ENCODE measurements around the gene DCUN1D2.

The DCUN1D2 gene

DNA sequence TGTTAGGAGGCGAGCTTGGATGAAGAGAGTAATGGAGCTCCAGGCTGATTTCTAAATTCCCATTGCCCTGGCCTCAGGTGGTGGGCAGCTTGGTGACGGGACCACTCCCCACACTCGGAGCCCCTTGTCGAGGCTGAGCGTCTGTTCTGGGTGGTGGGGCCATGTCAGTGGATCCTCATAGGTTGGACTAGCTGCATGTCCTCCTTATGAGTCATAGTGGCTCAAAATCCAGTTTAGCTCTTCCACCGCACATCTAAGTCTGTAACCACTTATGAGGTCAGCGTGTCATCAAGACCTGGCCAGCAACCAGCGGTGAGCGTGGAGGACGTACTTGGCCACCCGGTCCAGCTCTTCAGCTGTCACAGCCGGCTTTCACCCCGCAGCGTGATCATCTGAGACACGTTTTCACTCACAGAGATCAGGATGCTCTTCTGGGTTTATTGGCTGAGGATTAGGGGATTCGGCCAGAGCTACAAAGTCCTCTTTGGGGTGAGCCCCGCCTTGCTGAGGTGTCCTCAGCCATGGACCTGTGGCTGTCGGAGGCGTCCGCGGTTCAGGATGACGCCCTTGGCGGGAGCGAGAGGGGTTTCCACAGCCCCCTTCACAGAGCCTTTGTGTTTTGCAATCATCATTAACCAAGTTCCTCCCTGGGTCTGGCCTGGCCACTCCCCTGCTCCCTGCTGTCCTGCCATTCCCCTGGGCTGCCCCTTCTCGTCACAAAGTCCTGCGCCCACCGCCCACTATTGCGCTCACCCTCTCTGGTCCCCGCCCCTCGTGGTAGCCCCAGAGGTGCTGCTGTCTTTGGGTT is 79.1 kb downstream of the DCUN1D2 start:
- in situ Hi-C loops (cut with MboI; ENCODE audit: low sequenced_read_pairs), result no loop called here

DNA sequence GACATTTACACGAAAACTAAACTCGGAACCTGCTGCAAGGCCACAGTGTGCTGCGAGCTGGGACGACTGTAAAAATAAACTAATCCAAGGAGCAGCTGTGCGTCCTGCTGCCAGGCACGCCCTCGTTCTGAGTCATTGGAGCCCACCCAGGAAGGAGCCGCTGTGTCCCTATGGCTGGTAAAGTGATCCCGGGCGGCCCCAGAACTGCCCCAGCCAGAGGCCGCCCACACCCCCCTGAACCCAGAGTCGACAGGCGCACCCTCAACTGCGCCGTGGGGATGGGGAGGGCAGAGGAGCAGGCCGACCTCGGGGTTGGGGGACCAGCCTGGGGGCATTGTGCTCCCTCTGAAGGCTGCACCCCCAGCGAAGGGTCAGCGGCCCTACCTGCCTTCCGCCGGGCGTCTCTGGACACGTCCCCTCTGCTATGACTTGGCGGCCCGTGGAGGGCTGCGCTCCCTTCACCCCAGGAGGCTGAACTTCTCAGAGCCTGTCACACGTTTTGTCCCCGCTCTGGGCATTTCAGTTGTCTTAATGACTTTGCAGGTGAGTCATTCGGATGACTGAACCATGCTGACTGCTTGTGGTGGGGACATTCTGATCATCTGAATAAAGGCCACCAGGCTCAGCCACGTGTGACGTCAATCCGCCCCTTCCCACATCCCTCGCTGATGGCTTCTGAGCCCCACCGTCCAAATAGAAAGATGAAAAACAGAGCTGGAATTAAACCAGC is 79.9 kb downstream of the DCUN1D2 start:
- in situ Hi-C loops (cut with MboI; ENCODE audit: low sequenced_read_pairs), result no loop called here

DNA sequence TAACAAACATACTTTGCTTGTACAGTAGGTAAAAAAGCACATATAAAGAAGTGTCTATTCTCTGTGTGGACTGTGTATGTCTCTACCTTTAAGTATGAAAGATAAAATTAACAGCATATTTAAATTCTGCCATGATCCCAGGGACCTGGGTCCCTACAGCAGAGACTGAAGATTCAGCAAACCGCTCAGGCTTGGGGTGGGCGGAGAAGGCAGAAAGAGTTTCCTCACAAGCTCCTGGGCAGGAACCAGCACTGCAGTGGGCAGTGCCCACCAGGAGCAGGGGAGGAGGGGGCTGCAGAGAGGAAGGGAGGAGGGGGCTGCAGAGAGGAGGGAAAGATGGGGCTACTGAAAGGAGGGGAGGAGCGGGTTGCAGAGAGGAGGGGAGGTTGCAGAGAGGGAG is 81.9 kb downstream of the DCUN1D2 start:
- in situ Hi-C loops (cut with MboI; ENCODE audit: low sequenced_read_pairs), result no loop called here

DNA sequence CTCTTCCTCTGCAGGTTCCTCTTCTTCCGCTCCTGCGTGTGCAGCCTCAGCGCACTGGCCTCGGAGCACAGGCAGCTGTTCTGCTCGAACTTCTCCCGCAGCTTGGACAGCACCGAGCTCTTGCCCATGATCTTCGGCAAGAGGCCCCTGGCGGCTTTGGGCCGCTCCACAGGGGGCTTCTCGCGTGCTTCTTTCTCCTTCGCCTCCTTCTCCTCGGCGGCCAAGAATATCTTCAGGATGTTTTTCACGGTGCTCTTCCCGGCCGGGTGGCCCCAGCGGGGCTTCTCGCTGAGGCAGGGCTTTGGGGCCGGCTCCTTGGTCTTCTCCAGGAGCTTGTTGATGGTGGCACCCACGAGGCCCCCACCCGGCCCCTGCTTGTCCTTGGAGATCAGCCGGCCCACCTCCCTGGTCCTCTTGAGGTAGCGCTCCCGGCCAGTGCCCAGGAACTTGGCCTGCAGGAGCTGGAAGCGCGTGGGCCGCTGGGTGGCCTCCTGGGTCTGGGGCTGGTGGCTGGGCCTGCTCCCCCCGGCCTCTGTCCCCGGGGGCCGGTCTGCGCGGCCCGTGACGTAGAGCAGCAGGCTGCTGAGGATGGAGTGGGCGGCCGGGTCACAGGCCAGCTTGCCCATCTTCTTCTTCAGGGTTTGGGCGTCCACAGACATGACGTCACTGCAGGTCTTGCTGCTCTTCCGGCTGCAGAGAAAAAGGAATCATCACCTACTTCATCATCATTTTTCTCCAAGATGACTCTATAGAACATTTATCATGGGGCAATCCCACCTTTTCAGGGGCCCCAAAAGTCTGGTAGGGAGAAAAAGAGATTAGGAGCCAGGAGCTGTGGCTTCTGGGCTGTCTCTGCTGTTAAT is 82.7 kb downstream of the DCUN1D2 start:
- in situ Hi-C loops (cut with MboI; ENCODE audit: low sequenced_read_pairs), result no loop called here

GRCh38 chr13:113407103-113407530 is 83.4 kb downstream of the DCUN1D2 start:
- in situ Hi-C loops (cut with MboI; ENCODE audit: low sequenced_read_pairs), result no loop called here

GRCh38 chr13:113406321-113407102 is 84.0 kb downstream of the DCUN1D2 start:
- in situ Hi-C loops (cut with MboI; ENCODE audit: low sequenced_read_pairs), result no loop called here

Data from HL-60/S4 treated with retinoic acid at 250 ng/mL for 4 days and 3 days (cell line).